Thyroid gland (tissue), 4 donors: Measurements from ENCODE around the gene NPAS2.

Source experiments
- POLR2A ChIP-seq, 2 donors: fragments of 450-650 bp; IDR thresholded peaks; one replicate each; pipeline ENCODE4 v1.6.1; 2017; ENCODE audit warnings: antibody characterized with exemption in 2 of 2, mild to moderate bottlenecking in 2 of 2, moderate library complexity in 1 of 2
- TF ChIP-seq, protein P1 (sequence below), 6 experiments: fragments of 200-600 bp in 3 of 6; fragments of 450-650 bp in 3 of 6; sonication (generic) in 3 of 6; IDR thresholded peaks; one replicate each; pipeline ENCODE4 v1.5.1; 2016 to 2019; ENCODE audit warnings: antibody characterized with exemption in 6 of 6, mild to moderate bottlenecking in 2 of 6, inconsistent platforms in 1 of 6, moderate library complexity in 1 of 6

DNA sequence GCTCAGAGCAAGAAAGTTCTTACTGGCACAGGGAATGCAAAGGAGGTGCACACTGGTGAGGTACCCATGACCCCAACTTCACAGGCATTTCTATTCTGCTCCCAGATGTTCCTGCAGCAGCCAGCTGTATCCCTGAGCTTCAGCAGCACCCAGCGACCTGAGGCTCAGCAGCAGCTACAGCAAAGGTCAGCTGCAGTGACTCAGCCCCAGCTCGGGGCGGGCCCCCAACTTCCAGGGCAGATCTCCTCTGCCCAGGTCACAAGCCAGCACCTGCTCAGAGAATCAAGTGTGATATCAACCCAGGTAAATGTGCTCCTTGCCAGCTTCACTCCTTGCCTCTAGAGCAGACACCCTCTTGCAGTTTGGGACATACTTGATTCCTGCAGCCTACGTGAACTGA is 168.0 kb downstream of the NPAS2 start:
- TF ChIP-seq, protein P1, sequence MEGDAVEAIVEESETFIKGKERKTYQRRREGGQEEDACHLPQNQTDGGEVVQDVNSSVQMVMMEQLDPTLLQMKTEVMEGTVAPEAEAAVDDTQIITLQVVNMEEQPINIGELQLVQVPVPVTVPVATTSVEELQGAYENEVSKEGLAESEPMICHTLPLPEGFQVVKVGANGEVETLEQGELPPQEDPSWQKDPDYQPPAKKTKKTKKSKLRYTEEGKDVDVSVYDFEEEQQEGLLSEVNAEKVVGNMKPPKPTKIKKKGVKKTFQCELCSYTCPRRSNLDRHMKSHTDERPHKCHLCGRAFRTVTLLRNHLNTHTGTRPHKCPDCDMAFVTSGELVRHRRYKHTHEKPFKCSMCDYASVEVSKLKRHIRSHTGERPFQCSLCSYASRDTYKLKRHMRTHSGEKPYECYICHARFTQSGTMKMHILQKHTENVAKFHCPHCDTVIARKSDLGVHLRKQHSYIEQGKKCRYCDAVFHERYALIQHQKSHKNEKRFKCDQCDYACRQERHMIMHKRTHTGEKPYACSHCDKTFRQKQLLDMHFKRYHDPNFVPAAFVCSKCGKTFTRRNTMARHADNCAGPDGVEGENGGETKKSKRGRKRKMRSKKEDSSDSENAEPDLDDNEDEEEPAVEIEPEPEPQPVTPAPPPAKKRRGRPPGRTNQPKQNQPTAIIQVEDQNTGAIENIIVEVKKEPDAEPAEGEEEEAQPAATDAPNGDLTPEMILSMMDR (IDR thresholded peaks at IDR 0.05), result no peak
- TF ChIP-seq POLR2A (IDR thresholded peaks at IDR 0.05), result no peak
